HepG2 (cell line): ENCODE data around the gene SRSF8. TPM values are rescaled to one million over a fixed set of nuclear protein-coding genes. Genes with fewer than 3 reads are reported as not detected.

ENCODE experiments used
- HMG20A ChIP-seq: IDR thresholded peaks from 2 replicates; pipeline ENCODE4 v1.6.1; 2016; ENCODE audit warnings: borderline replicate concordance
- KAT2B ChIP-seq: fragments of 150-350 bp; IDR thresholded peaks from 2 replicates; pipeline ENCODE4 v1.6.1; 2014; ENCODE audit warnings: low read depth, low read length, borderline replicate concordance
- MYC ChIP-seq: sonication (generic); formaldehyde crosslinking; IDR thresholded peaks from 2 replicates; pipeline ENCODE4 v1.9.0; 2021; ENCODE audit warnings: missing genetic modification reagents, borderline replicate concordance
- NFE2 ChIP-seq: sonication (generic); formaldehyde crosslinking; IDR thresholded peaks from 2 replicates; pipeline ENCODE4 v1.4.0; 2020; ENCODE audit warnings: missing genetic modification reagents
- NR2F6 ChIP-seq, 2 experiments: IDR thresholded peaks; 2 replicates each; pipeline ENCODE4 v1.6.1; 2016; ENCODE audit warnings: antibody characterized with exemption in 1 of 2, mild to moderate bottlenecking in 1 of 2
- SOX13 ChIP-seq, 3 experiments: fragments of 450-650 bp in 1 of 3; sonication (generic) in 1 of 3; formaldehyde crosslinking in 1 of 3; IDR thresholded peaks in 2 of 3; conservative IDR thresholded peaks in 1 of 3; 2 replicates each; pipeline versions ENCODE4 v1.5.0 to v1.6.1; 2016 to 2020; ENCODE audit warnings: antibody characterized with exemption in 1 of 3, mild to moderate bottlenecking in 1 of 3, missing compliant biosample characterization in 1 of 3, missing genetic modification reagents in 1 of 3, moderate library complexity in 1 of 3
- SRSF1 ChIP-seq: fragments of 200-400 bp; formaldehyde crosslinking; optimal IDR thresholded peaks from 2 replicates; pipeline ENCODE3; 2017; ENCODE audit warnings: mild to moderate bottlenecking, low read depth, low read length, moderate library complexity
- YEATS2 ChIP-seq: sonication (generic); formaldehyde crosslinking; IDR thresholded peaks from 2 replicates; pipeline ENCODE4 v1.4.0; 2020; ENCODE audit warnings: missing genetic modification reagents, borderline replicate concordance
- ZFAT ChIP-seq: sonication (generic); formaldehyde crosslinking; conservative IDR thresholded peaks from 2 replicates; pipeline ENCODE4 v1.8.1; 2023; ENCODE audit warnings: missing genetic modification reagents, inconsistent platforms
- ZGPAT ChIP-seq: IDR thresholded peaks from 2 replicates; pipeline ENCODE4 v1.6.1; 2016; ENCODE audit warnings: mild to moderate bottlenecking
- ZMYM4 ChIP-seq: sonication (generic); formaldehyde crosslinking; IDR thresholded peaks from 2 replicates; pipeline ENCODE4 v1.8.1; 2023; ENCODE audit warnings: mild to moderate bottlenecking, missing genetic modification reagents
- ZNF225 ChIP-seq: sonication (generic); formaldehyde crosslinking; IDR thresholded peaks from 2 replicates; pipeline ENCODE4 v1.4.0; 2020; ENCODE audit warnings: mild to moderate bottlenecking, missing genetic modification reagents
- ZNF232 ChIP-seq: sonication (generic); formaldehyde crosslinking; IDR thresholded peaks from 2 replicates; pipeline ENCODE4 v1.4.0; 2020; ENCODE audit warnings: missing genetic modification reagents, borderline replicate concordance
- ZNF367 ChIP-seq: sonication (generic); formaldehyde crosslinking; IDR thresholded peaks from 2 replicates; pipeline ENCODE4 v1.4.0; 2020; ENCODE audit warnings: missing genetic modification reagents, borderline replicate concordance
- ZNF407 ChIP-seq: sonication (generic); formaldehyde crosslinking; IDR thresholded peaks from one replicate; pipeline ENCODE4 v1.5.1; 2020; ENCODE audit warnings: mild to moderate bottlenecking, missing genetic modification reagents; ENCODE audit errors: not compliant biosample characterization
- ZNF570 ChIP-seq: sonication (generic); formaldehyde crosslinking; IDR thresholded peaks from 2 replicates; pipeline ENCODE4 v1.4.0; 2020; ENCODE audit warnings: mild to moderate bottlenecking, missing genetic modification reagents, borderline replicate concordance
- ZNF576 ChIP-seq: sonication (generic); formaldehyde crosslinking; IDR thresholded peaks from 2 replicates; pipeline ENCODE4 v1.4.0; 2020; ENCODE audit warnings: mild to moderate bottlenecking, missing genetic modification reagents
- polyA plus RNA-seq, 8 experiments: library from polyadenylated mRNA; depleted of rRNA in 3 of 8; stranded (reverse) in 7 of 8; unstranded in 1 of 8; fragments of >200 nt; fragmentation: Illumina TruSeq in 4 of 8; extraction: Trizol in 4 of 8; gene quantifications; 2 replicates each; pipeline versions ENCODE4 v1.2.1 to v1.2.3, GENCODE V29; 2011 to 2016; ENCODE audit warnings: low read depth in 4 of 8, missing spikeins in 1 of 8, mixed read lengths in 1 of 8; ENCODE audit not compliant: insufficient read depth in 1 of 8
- total RNA-seq, 5 experiments: library from RNA; depleted of rRNA; stranded (reverse); fragments of >200 nt; fragmentation: Illumina TruSeq; extraction: Trizol; gene quantifications; 2 replicates each; pipeline ENCODE4 v1.2.3, GENCODE V29; 2016; ENCODE audit warnings: low read depth in 1 of 5

Gene SRSF8
- total and polyA plus RNA-seq, 2 of the 13 experiments (the other 11 are each of a cell fraction or from before 2014, with no cell fraction given): 21.8 to 25.8 TPM

DNA sequence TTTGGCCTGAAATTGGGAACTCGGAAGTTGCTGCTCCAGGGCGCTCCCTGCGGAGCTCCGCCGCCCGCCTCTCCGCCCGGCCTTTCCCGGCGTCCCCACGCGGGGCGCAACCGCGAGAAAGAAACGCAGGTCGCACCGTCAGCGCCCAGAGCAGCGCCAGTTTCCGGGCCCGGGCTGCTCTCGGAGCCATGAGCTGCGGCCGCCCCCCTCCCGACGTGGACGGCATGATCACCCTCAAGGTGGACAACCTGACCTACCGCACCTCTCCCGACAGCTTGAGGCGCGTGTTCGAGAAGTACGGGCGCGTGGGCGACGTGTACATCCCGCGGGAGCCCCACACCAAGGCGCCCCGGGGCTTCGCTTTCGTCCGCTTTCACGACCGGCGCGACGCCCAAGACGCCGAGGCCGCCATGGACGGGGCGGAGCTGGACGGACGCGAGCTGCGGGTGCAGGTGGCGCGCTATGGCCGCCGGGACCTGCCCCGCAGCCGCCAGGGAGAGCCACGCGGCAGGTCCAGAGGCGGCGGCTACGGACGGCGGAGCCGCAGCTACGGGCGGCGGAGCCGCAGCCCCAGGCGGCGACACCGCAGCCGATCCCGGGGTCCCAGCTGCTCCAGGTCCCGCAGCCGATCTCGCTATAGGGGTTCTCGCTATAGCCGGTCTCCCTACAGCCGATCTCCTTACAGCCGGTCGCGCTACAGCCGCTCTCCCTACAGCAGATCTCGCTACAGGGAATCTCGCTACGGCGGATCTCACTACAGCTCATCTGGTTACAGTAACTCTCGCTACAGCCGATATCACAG lies 521 bp downstream of the SRSF8 start (continued):
- TF ChIP-seq NR2F6 (IDR thresholded peaks at IDR 0.05): no peak
- TF ChIP-seq NR2F6 (CRISPR knock-in tag; IDR thresholded peaks at IDR 0.05): peak; percentile 30; the same call in 1 of the 2 replicates
- TF ChIP-seq SOX13 (IDR thresholded peaks at IDR 0.05): no peak
- TF ChIP-seq SOX13 (CRISPR knock-in tag; conservative IDR thresholded peaks at IDR 0.05 in 1 of 2, IDR thresholded peaks at IDR 0.05 in 1 of 2): peak in 1 of 2 experiments; percentile 47; a peak in 1 of 4 replicates
- TF ChIP-seq ZNF367 (CRISPR knock-in tag): no peak
- TF ChIP-seq ZNF232 (CRISPR knock-in tag): peak; percentile 19; the same call in 1 of the 2 replicates
- TF ChIP-seq NFE2 (CRISPR knock-in tag): no peak
- TF ChIP-seq SRSF1: peak; percentile 73
- peak; percentile 80 for TF ChIP-seq MYC (CRISPR knock-in tag)
- TF ChIP-seq HMG20A (CRISPR knock-in tag): no peak
- peak; percentile 92 for TF ChIP-seq ZNF225
- TF ChIP-seq ZNF576 (CRISPR knock-in tag): no peak
- TF ChIP-seq ZFAT (CRISPR knock-in tag): 0 out of 2 replicates have a peak, but pooled peaks have one; percentile 30
- peak; percentile 86 for TF ChIP-seq ZGPAT (CRISPR knock-in tag)
- TF ChIP-seq ZNF407 (CRISPR knock-in tag): no peak
- 0 out of 2 replicates have a peak, but pooled peaks have one; percentile 44 for TF ChIP-seq YEATS2 (CRISPR knock-in tag)
- TF ChIP-seq ZMYM4 (CRISPR knock-in tag): peak; percentile 82
- TF ChIP-seq ZNF570: no peak
- no peak for TF ChIP-seq KAT2B
